H9 (cell line): Measurements from ENCODE around the gene ZNF618. TPM values are rescaled to one million over a fixed set of nuclear protein-coding genes. Genes with fewer than 3 reads are reported as not detected.

Source experiments
- DNase-seq: peaks from one replicate; pipeline ENCODE4 v3.0.0-alpha.2; 2017
- H2AFZ ChIP-seq: one replicate; pipeline ENCODE4 v1.6.1; 2013; ENCODE audit warnings: mild to moderate bottlenecking, low read length, control low read depth, moderate library complexity
- H2AK5ac ChIP-seq: 2 replicates; pipeline ENCODE4 v1.6.1; 2013; ENCODE audit warnings: low read length, control low read depth, mixed read lengths; ENCODE audit not compliant: insufficient read length
- H2BK120ac ChIP-seq: one replicate; pipeline ENCODE4 v1.6.1; 2013; ENCODE audit warnings: low read depth, mild to moderate bottlenecking, low read length, control low read depth, inconsistent platforms; ENCODE audit not compliant: poor library complexity, severe bottlenecking
- H2BK12ac ChIP-seq: 2 replicates; pipeline ENCODE4 v1.6.1; 2013; ENCODE audit warnings: low read length, control low read depth, mixed read lengths, low read depth; ENCODE audit not compliant: insufficient read length
- H2BK15ac ChIP-seq: 2 replicates; pipeline ENCODE4 v1.6.1; 2013; ENCODE audit warnings: low read depth, low read length, control low read depth
- H2BK20ac ChIP-seq: one replicate; pipeline ENCODE4 v1.6.1; 2013; ENCODE audit warnings: low read depth, mild to moderate bottlenecking, low read length, control low read depth, inconsistent platforms; ENCODE audit not compliant: poor library complexity, severe bottlenecking
- H2BK5ac ChIP-seq: 2 replicates; pipeline ENCODE4 v1.6.1; 2013; ENCODE audit warnings: low read length, control low read depth, mixed read lengths; ENCODE audit not compliant: insufficient read length
- H3K14ac ChIP-seq: 2 replicates; pipeline ENCODE4 v1.6.1; 2013; ENCODE audit warnings: low read length, control low read depth; ENCODE audit not compliant: insufficient read depth
- H3K18ac ChIP-seq: 2 replicates; pipeline ENCODE4 v1.6.1; 2013; ENCODE audit warnings: low read depth, mild to moderate bottlenecking, mixed read lengths, low read length, control low read depth; ENCODE audit not compliant: insufficient read length
- H3K23ac ChIP-seq: 2 replicates; pipeline ENCODE4 v1.6.1; 2013; ENCODE audit warnings: low read length, control low read depth, mixed read lengths, low read depth; ENCODE audit not compliant: insufficient read length
- H3K23me2 ChIP-seq: 2 replicates; pipeline ENCODE4 v1.6.1; 2013; ENCODE audit warnings: low read depth, mild to moderate bottlenecking, mixed read lengths, low read length, control low read depth; ENCODE audit not compliant: insufficient read length, poor library complexity, severe bottlenecking
- H3K27ac ChIP-seq: 2 replicates; pipeline ENCODE4 v1.5.1; 2013; ENCODE audit warnings: low read length, control low read depth, mixed read lengths, low read depth; ENCODE audit not compliant: insufficient read length
- H3K27me3 ChIP-seq: 2 replicates; pipeline ENCODE4 v1.6.1; 2013; ENCODE audit warnings: low read length, control low read depth, inconsistent platforms; ENCODE audit not compliant: insufficient read depth
- H3K4ac ChIP-seq: 2 replicates; pipeline ENCODE4 v1.6.1; 2013; ENCODE audit warnings: low read depth, mild to moderate bottlenecking, control low read depth, inconsistent platforms, low read length, moderate library complexity
- H3K4me1 ChIP-seq: 2 replicates; pipeline ENCODE4 v1.6.1; 2013; ENCODE audit warnings: low read length, control low read depth, inconsistent platforms; ENCODE audit not compliant: insufficient read depth
- H3K4me2 ChIP-seq: 2 replicates; pipeline ENCODE4 v1.6.1; 2013; ENCODE audit warnings: low read length, control low read depth, mixed read lengths; ENCODE audit not compliant: insufficient read length, insufficient read depth
- H3K56ac ChIP-seq: 2 replicates; pipeline ENCODE4 v1.6.1; 2013; ENCODE audit warnings: low read depth, mild to moderate bottlenecking, mixed read lengths, low read length, control low read depth; ENCODE audit not compliant: insufficient read length
- H3K79me1 ChIP-seq: 2 replicates; pipeline ENCODE4 v1.6.1; 2013; ENCODE audit warnings: low read depth, mild to moderate bottlenecking, moderate library complexity, low read length, control low read depth, inconsistent platforms; ENCODE audit not compliant: insufficient read depth, poor library complexity, severe bottlenecking
- H3K79me2 ChIP-seq: 2 replicates; pipeline ENCODE4 v1.6.1; 2013; ENCODE audit warnings: low read length, control low read depth, inconsistent platforms; ENCODE audit not compliant: insufficient read depth
- H3K9ac ChIP-seq: 2 replicates; pipeline ENCODE4 v1.6.1; 2013; ENCODE audit warnings: low read length, control low read depth, mixed read lengths; ENCODE audit not compliant: insufficient read length; ENCODE audit errors: extremely low read depth
- H3K9me3 ChIP-seq: one replicate; pipeline ENCODE4 v1.6.1; 2013; ENCODE audit warnings: low read depth, low read length, inconsistent platforms; ENCODE audit not compliant: control insufficient read depth
- H3T11ph ChIP-seq: one replicate; pipeline ENCODE4 v1.6.1; 2013; ENCODE audit warnings: mild to moderate bottlenecking, low read length, control low read depth, inconsistent platforms
- H4K20me1 ChIP-seq: one replicate; pipeline ENCODE4 v1.6.1; 2013; ENCODE audit not compliant: control insufficient read depth, insufficient read length, insufficient read depth
- H4K5ac ChIP-seq: 2 replicates; pipeline ENCODE4 v1.6.1; 2013; ENCODE audit warnings: low read depth, mild to moderate bottlenecking, mixed read lengths, low read length, control low read depth; ENCODE audit not compliant: insufficient read length
- H4K8ac ChIP-seq: replicated peaks from 2 replicates; pipeline ENCODE4 v1.6.1; 2013; ENCODE audit warnings: low read length, control low read depth, mixed read lengths, low read depth; ENCODE audit not compliant: insufficient read length
- H4K91ac ChIP-seq: 2 replicates; pipeline ENCODE4 v1.6.1; 2013; ENCODE audit warnings: low read depth, mild to moderate bottlenecking, moderate library complexity, mixed read lengths, low read length, control low read depth; ENCODE audit not compliant: insufficient read length
- H3K27ac Mint-ChIP-seq, 3 experiments: 2 replicates in 2 of 3; 3 replicates in 1 of 3; pipeline ENCODE4 v1.8.0; 2020 to 2021; ENCODE audit warnings: mixed read lengths in 3 of 3, mild to moderate bottlenecking in 1 of 3, moderate library complexity in 1 of 3
- H3K27me3 Mint-ChIP-seq: 2 replicates; pipeline ENCODE4 v1.8.0; 2021; ENCODE audit warnings: low read depth, mild to moderate bottlenecking, moderate library complexity, mixed read lengths
- H3K36me3 Mint-ChIP-seq, 3 experiments: 2 replicates in 2 of 3; 3 replicates in 1 of 3; pipeline ENCODE4 v1.8.0; 2020 to 2021; ENCODE audit warnings: low read depth in 3 of 3, mixed read lengths in 3 of 3; ENCODE audit not compliant: insufficient read depth in 1 of 3
- H3K4me1 Mint-ChIP-seq, 2 experiments: 2 replicates each; pipeline ENCODE4 v1.8.0; 2020; ENCODE audit warnings: mixed read lengths in 2 of 2
- H3K4me3 Mint-ChIP-seq, 2 experiments: 2 replicates in 1 of 2; 3 replicates in 1 of 2; pipeline ENCODE4 v1.8.0; 2020 to 2021; ENCODE audit warnings: mild to moderate bottlenecking in 2 of 2, mixed read lengths in 2 of 2, moderate library complexity in 1 of 2
- H3K9me3 Mint-ChIP-seq, 2 experiments: 2 replicates in 1 of 2; 3 replicates in 1 of 2; pipeline ENCODE4 v1.8.0; 2020; ENCODE audit warnings: mild to moderate bottlenecking in 2 of 2, mixed read lengths in 2 of 2, moderate library complexity in 1 of 2
- CTCF ChIP-seq: fragments of 200-600 bp; sonication (generic); conservative IDR thresholded peaks from 3 replicates; pipeline ENCODE4 v1.8.0; 2021; ENCODE audit warnings: antibody characterized with exemption, mild to moderate bottlenecking
- WGBS: extraction: QIAGEN DNeasy Blood & Tissue Kit; methylation state at CpG from one replicate; pipeline ENCODE4 v1.1.7; 2013; ENCODE audit warnings: missing lambda C conversion rate, low lambda C conversion rate, mixed read lengths; ENCODE audit not compliant: insufficient read length; ENCODE audit errors: extremely low coverage; 5-methylcytosine and 5-hydroxymethylcytosine counted together
- total RNA-seq: library from RNA; stranded (reverse); gene quantifications from 2 replicates; pipeline ENCODE4 v1.2.1, GENCODE V29; 2021

ZNF618 gene
- total RNA-seq, 1 experiment from 2014 or later, result 13.6 TPM

GRCh38 chr9:113926211-113926610 is 50.1 kb downstream of the ZNF618 start:
- Histone ChIP-seq H2BK120ac (no peak overlapping the region), H2BK5ac (no peak overlapping the region), H2AFZ (no peak overlapping the region), H4K91ac (no peak overlapping the region), H3T11ph (no peak overlapping the region), H3K9ac (no peak overlapping the region), H4K5ac (no peak overlapping the region), H3K4me2 (no peak overlapping the region), H3K14ac (no peak overlapping the region), H3K9me3 (peaks cover 9% of the 10 kb centered on the region), H3K56ac (no peak overlapping the region), H3K27ac (no peak overlapping the region), H4K20me1 (no peaks in the 10 kb centered on the region), H3K79me2 (no peaks in the 10 kb centered on the region; the same call in 1 of the 2 replicates), H2BK12ac (no peak overlapping the region), H3K18ac (no peak overlapping the region), H3K4ac (no peak overlapping the region), H2BK20ac (no peak overlapping the region), H3K23me2 (no peaks in the 10 kb centered on the region), H2AK5ac (no peak overlapping the region), H3K23ac (no peak overlapping the region), H2BK15ac (no peak overlapping the region), H3K4me1 (no peaks in the 10 kb centered on the region), H3K27me3 (no peaks in the 10 kb centered on the region), H3K79me1 (no peaks in the 10 kb centered on the region), H4K8ac (no peak overlapping the region)
- Mint-ChIP-seq H3K4me3 (no peak overlapping the region), H3K27ac (no peak overlapping the region), H3K36me3 (peaks cover 25 to 56% (median 34%) of the 10 kb centered on the region in 3 experiments), H3K27me3 (no peaks in the 10 kb centered on the region), H3K9me3 (peaks cover 31 to 50% of the 10 kb centered on the region in 2 experiments), H3K4me1 (peaks cover 3% of the 10 kb centered on the region in 2 experiments; a peak in 1 of 4 replicates)
- TF ChIP-seq CTCF, result no peak
- WGBS, result no CpG with 5 or more reads among the region's 1 CpG
- no peak for DNase-seq
